OCI-LY1 (cell line): ENCODE data around the gene B9D2.

Experiments used
- CTCF ChIP-seq: fragments of 200-600 bp; sonication (generic), shearing (Covaris generic); IDR thresholded peaks from 2 replicates; pipeline ENCODE4 v1.5.1; 2017; ENCODE audit warnings: mild to moderate bottlenecking, antibody characterized with exemption, low read length, moderate library complexity, mixed read lengths
- EZH2 ChIP-seq: fragments of 200-600 bp; sonication (generic), shearing (Covaris generic); IDR thresholded peaks from 2 replicates; pipeline ENCODE4 v1.8.0; 2017; ENCODE audit warnings: borderline replicate concordance, mixed run types, mild to moderate bottlenecking, antibody characterized with exemption, low read length, moderate library complexity, mixed read lengths

GRCh38 chr19:41328842-41329225 is 35.1 kb downstream of the B9D2 start:
- TF ChIP-seq CTCF = no peak
- TF ChIP-seq EZH2 = no peak
